HCT116 (cell line): ENCODE results near the gene NSMCE1. TPM values are rescaled to one million over a fixed set of nuclear protein-coding genes. Genes with fewer than 3 reads are reported as not detected.

ENCODE experiments used
- ATAC-seq: fragments of 200-7000 bp; cut with Tn5 transposase; 2 replicates; pipeline ENCODE4 v1.9.1; 2020; ENCODE audit warnings: mild to moderate bottlenecking, moderate library complexity
- BruUV-seq: library from RNA; stranded (reverse); fragments of 400-500 nt; replicated peaks from 2 replicates; lab custom pipeline; 2021; lab: Mats Ljungman, UMichigan
- CTCF ChIA-PET: fragments of 300-600 bp; sonication (Branson Sonifier 250); formaldehyde crosslinking; loops from one replicate; lab custom pipeline; 2021; ENCODE audit warnings: antibody characterized with exemption; lab: Charles Lee
- POLR2A ChIA-PET: fragments of 300-600, 350-600 bp; sonication (Branson Sonifier 250); formaldehyde crosslinking; loops from one replicate; lab custom pipeline; 2021; ENCODE audit warnings: antibody characterized with exemption; lab: Charles Lee
- RAD21 ChIA-PET, 2 experiments: fragments of 300-600 bp; sonication (Branson Sonifier 250); formaldehyde crosslinking; loops; one replicate each; lab custom pipeline; 2023; ENCODE audit warnings: low total read pairs in 2 of 2; ENCODE audit not compliant: uncharacterized antibody in 2 of 2, unreplicated experiment in 2 of 2, low non-redundant PET in 1 of 2; lab: Charles Lee
- DNase-seq: peaks from one replicate; pipeline ENCODE4 v3.0.0-alpha.2; 2010; ENCODE audit warnings: low read depth, low spot score
- H2AFZ ChIP-seq: fragments of 200-600 bp; shearing (Covaris generic), sonication (generic); 2 replicates; pipeline ENCODE4 v1.6.1; 2017; ENCODE audit warnings: low read depth, mixed run types, mixed read lengths, antibody characterized with exemption, low read length; ENCODE audit not compliant: poor library complexity, severe bottlenecking
- H3K27ac ChIP-seq: 2 replicates; pipeline ENCODE4 v1.5.1; 2012; ENCODE audit warnings: low read depth, low read length
- H3K27me3 ChIP-seq: fragments of 200-600 bp; sonication (generic); 2 replicates; pipeline ENCODE4 v1.6.1; 2016; ENCODE audit warnings: mixed run types, low read length, mixed read lengths; ENCODE audit not compliant: insufficient read depth
- H3K36me3 ChIP-seq, 2 experiments: fragments of 200-500 bp in 1 of 2; fragments of 200-600 bp in 1 of 2; sonication (Bioruptor generic) in 1 of 2; sonication (generic) in 1 of 2; 2 replicates each; pipeline versions ENCODE4 v1.5.1 to v1.6.1; 2014 to 2016; ENCODE audit warnings: low read length in 2 of 2, inconsistent platforms in 1 of 2, mixed read lengths in 1 of 2, mixed run types in 1 of 2; ENCODE audit not compliant: insufficient read depth in 2 of 2, control insufficient read depth in 1 of 2
- H3K4me1 ChIP-seq, 2 experiments: fragments of 200-600 bp in 1 of 2; sonication (generic) in 1 of 2; 2 replicates each; pipeline versions ENCODE4 v1.5.1 to v1.6.1; 2012 to 2017; ENCODE audit warnings: low read length in 2 of 2, inconsistent platforms in 1 of 2, mild to moderate bottlenecking in 1 of 2, mixed read lengths in 1 of 2, mixed run types in 1 of 2, moderate library complexity in 1 of 2; ENCODE audit not compliant: insufficient read depth in 2 of 2, control insufficient read depth in 1 of 2
- H3K4me2 ChIP-seq: fragments of 200-600 bp; sonication (generic); 2 replicates; pipeline ENCODE4 v1.6.1; 2017; ENCODE audit warnings: mixed run types, low read length, mixed read lengths
- H3K4me3 ChIP-seq, 2 experiments: fragments of 200-600 bp in 1 of 2; sonication (generic) in 1 of 2; replicated peaks in 1 of 2; 2 replicates each; pipeline ENCODE4 v1.5.1; 2011 to 2016; ENCODE audit warnings: low read length in 2 of 2, control low read depth in 1 of 2, low read depth in 1 of 2, mild to moderate bottlenecking in 1 of 2, mixed read lengths in 1 of 2, mixed run types in 1 of 2
- H3K79me2 ChIP-seq: fragments of 200-600 bp; sonication (generic); 2 replicates; pipeline ENCODE4 v1.6.1; 2017; ENCODE audit warnings: mild to moderate bottlenecking, mixed run types, low read length, moderate library complexity, mixed read lengths; ENCODE audit not compliant: insufficient read depth
- H3K9ac ChIP-seq: fragments of 200-600 bp; sonication (generic); 2 replicates; pipeline ENCODE4 v1.6.1; 2016; ENCODE audit warnings: low read length, mixed read lengths
- H3K9me2 ChIP-seq: fragments of 200-600 bp; sonication (generic), shearing (Covaris generic); 2 replicates; pipeline ENCODE4 v1.6.1; 2017; ENCODE audit warnings: mixed run types, mild to moderate bottlenecking, moderate library complexity; ENCODE audit not compliant: insufficient read depth
- H3K9me3 ChIP-seq, 2 experiments: fragments of 200-500 bp in 1 of 2; fragments of 200-600 bp in 1 of 2; sonication (Bioruptor generic) in 1 of 2; sonication (generic) in 1 of 2; 2 replicates each; pipeline ENCODE4 v1.6.1; 2014 to 2017; ENCODE audit warnings: low read length in 2 of 2, mixed read lengths in 2 of 2, inconsistent platforms in 1 of 2, low read depth in 1 of 2, mild to moderate bottlenecking in 1 of 2, mixed run types in 1 of 2, moderate library complexity in 1 of 2; ENCODE audit not compliant: control insufficient read depth in 1 of 2, insufficient read depth in 1 of 2
- H4K20me1 ChIP-seq: fragments of 200-600 bp; sonication (generic), shearing (Covaris generic); 2 replicates; pipeline ENCODE4 v1.6.1; 2017; ENCODE audit warnings: mixed run types, mild to moderate bottlenecking, moderate library complexity; ENCODE audit not compliant: insufficient read depth
- ATF3 ChIP-seq: IDR thresholded peaks from 2 replicates; pipeline ENCODE4 v1.6.1; 2012
- CTCF ChIP-seq, 3 experiments: fragments of 200-600 bp in 1 of 3; sonication (generic) in 1 of 3; IDR thresholded peaks in 2 of 3; conservative IDR thresholded peaks in 1 of 3; 2 replicates each; pipeline ENCODE4 v1.5.1; 2012 to 2017; ENCODE audit warnings: low read depth in 2 of 3, low read length in 2 of 3, antibody characterized with exemption in 1 of 3, borderline replicate concordance in 1 of 3, control low read depth in 1 of 3, mild to moderate bottlenecking in 1 of 3, mixed read lengths in 1 of 3, mixed run types in 1 of 3, moderate library complexity in 1 of 3; ENCODE audit not compliant: insufficient read depth in 1 of 3
- POLR2A ChIP-seq: IDR thresholded peaks from 2 replicates; pipeline ENCODE4 v1.7.0; 2011; ENCODE audit warnings: borderline replicate concordance; ENCODE audit not compliant: insufficient read depth, insufficient read length; ENCODE audit errors: extremely low read depth
- POLR2AphosphoS5 ChIP-seq: IDR thresholded peaks from 2 replicates; pipeline ENCODE4 v1.6.1; 2011; ENCODE audit warnings: mild to moderate bottlenecking, low read depth, low read length, moderate library complexity
- REST ChIP-seq: IDR thresholded peaks from 2 replicates; pipeline ENCODE4 v1.6.1; 2012; ENCODE audit warnings: low read depth
- SP1 ChIP-seq: IDR thresholded peaks from 2 replicates; pipeline ENCODE4 v1.6.1; 2012; ENCODE audit warnings: low read depth
- intact Hi-C: fragments of 100-400 bp; cut with micrococcal nuclease; formaldehyde crosslinking; loops from 2 replicates; pipeline ENCODE4 v1.10.0; 2022
- total RNA-seq: library from RNA; stranded (reverse); gene quantifications from one replicate; pipeline ENCODE4 v1.2.1, GENCODE V29; 2021; ENCODE audit not compliant: unreplicated experiment

NSMCE1 gene
- total RNA-seq, 1 experiment from 2014 or later, result 85.6 TPM

GRCh38 chr16:27240948-27241531 is 27.5 kb downstream of the NSMCE1 start:
- Histone ChIP-seq H2AFZ (no peak overlapping the region), H3K27ac (no peak overlapping the region)
- POLR2A ChIA-PET, result interaction anchor here (1.2 kb wide), 1 partner anchor 37 kb away, joined by 3 read pairs; no protein-coding TSS in a partner anchor
- ATAC-seq, result no peak
- no peak for TF ChIP-seq CTCF (IDR thresholded peaks at IDR 0.05 in 2 of 3, conservative IDR thresholded peaks at IDR 0.05 in 1 of 3; ENCODE audit: borderline replicate concordance in 1 of 3, insufficient read depth in 1 of 3, low read depth in 2 of 3, low read length in 2 of 3)
- TF ChIP-seq REST, result no peak
- TF ChIP-seq ATF3, result no peak
- no peak for TF ChIP-seq POLR2A
- no peak for TF ChIP-seq POLR2AphosphoS5
- no peak for TF ChIP-seq SP1
- TF ChIP-seq, all 23 proteins: peak for 0
- Histone ChIP-seq H3K36me3 (no peaks in the 10 kb centered on the region; a peak in 1 of 4 replicates), H3K79me2 (peaks cover 3% of the 10 kb centered on the region; the same call in 1 of the 2 replicates), H3K9me3 (no peaks in the 10 kb centered on the region), H4K20me1 (no peaks in the 10 kb centered on the region), H3K27me3 (no peaks in the 10 kb centered on the region), H3K9ac (no peak overlapping the region), H3K4me3 (no peak overlapping the region), H3K4me1 (peaks cover 8 to 44% of the 10 kb centered on the region in 2 experiments; a peak in 3 of 4 replicates), H3K4me2 (peak overlapping the region; percentile 14; the same call in 1 of the 2 replicates), H3K9me2 (no peaks in the 10 kb centered on the region)
- intact Hi-C loops, result no loop called here
- ChIA-PET CTCF (no interaction called here), RAD21 (interaction anchor here in 1 of 2 experiments (0.5 kb wide), 1 partner anchor 121 kb away, joined by 4 read pairs; no protein-coding TSS in a partner anchor)
- no TSS peak for BruUV-seq
- no peak for DNase-seq
